HG03039 (cell line): ENCODE results near the gene OVOL2.

Source experiments
- ATAC-seq: cut with Tn5 transposase; IDR thresholded peaks from one replicate; pipeline ENCODE4 v1.9.1; 2021; ENCODE audit warnings: mild to moderate bottlenecking, moderate library complexity; ENCODE audit not compliant: unreplicated experiment

OVOL2 gene

DNA sequence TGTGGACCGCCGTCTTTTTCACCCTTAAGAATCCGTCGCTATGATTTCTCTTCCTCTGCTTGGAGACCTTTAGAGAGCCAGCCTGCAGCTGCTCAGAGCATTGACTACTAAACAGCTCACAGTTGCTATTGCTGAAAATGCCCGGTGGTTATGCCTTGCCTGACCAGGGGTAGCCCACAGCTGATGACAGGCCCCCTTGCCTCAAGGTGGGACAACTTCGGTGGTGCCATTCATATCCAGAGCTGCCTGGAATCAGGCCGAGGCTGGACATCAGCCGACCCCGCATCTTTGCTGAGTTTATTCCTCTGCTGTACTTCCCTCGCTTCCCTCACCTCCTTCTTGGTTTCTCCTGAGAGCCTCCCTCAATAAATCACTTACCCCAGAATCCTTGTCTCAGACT, 39.6 kb downstream of the OVOL2 start:
- no peak for ATAC-seq

DNA sequence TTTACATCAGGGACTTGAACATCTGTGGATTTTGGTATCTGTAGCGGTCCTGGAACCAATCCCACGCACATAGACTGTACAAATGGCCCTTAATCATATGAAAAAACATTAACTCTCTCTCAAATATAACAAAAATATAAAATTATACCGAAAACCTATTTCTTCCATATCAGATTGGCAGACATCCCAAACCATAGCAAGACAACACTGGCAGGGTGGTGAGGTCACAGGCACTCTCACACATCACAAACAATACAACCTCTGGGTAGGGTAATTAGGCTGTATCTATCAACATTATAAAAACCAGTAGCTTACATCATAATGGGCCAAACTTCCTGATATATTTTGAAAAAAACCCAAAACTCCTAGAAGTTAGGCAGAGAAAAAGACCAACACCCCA, 40.9 kb downstream of the OVOL2 start:
- ATAC-seq: no peak

DNA sequence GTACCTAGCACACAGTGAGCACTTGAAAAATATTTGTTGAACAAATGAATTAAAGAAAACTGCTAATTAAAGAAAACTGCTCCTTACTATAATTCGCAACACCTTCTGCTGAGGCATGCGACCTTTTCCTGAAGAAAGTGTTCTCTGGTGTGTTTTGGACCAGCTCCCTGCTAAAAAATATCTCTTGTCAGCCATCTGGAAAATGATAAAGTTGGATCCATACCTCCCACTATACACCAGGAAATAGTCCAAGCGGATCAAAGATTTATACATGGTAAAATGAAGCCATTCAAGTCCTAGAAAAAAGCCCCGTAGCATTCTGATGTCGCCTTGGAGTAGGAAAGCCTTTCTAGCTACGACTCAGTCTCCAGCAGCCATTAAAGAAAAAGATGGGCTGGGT, 43.3 kb downstream of the OVOL2 start:
- no peak for ATAC-seq

DNA sequence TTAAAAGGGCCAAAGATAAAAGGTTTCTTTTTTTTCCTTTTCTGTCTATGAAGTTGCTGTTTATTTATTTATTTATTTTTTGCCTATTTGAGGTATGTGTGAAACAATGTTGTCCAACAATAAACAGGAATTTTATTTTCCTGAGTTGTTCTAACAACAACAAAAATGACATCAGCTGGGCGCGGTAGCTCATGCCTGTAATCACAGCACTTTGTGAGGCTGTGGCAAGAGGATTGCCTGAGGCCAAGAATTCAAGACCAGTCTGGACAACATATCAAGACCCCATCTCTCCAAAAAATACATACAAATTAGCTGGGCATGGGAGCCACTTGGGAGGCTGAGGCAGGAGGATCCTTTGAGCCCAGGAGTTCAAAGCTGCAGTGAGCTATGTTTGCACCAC, 44.8 kb downstream of the OVOL2 start:
- ATAC-seq: no peak

DNA sequence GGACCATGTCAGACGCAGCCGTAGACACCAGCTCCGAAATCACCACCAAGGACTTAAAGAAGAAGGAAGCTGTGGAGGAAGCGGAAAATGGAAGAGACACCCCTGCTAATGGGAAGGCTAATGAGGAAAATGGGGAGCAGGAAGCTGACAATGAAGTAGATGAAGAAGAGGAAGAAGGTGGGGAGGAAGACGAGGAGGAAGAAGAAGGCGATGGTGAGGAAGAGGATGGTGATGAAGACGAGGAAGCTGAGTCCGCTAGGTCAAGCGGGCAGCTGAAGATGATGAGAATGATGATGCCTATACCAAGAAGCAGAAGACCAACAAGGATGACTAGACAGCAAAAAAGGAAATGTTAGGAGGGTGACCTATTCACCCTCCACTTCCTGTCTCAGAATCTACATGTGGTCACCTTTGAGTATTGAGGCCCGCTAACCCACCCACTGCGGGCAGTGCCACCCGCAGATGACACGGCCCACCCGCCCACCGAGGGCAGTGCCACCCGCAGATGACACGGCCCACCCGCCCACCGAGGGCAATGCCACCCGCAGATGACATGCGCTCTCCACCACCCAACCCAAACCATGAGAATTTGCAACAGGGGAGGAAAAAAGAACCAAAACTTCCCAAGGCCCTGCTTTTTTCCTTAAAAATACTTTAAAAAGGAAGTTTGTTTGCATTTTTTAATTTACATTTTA, 45.6 kb downstream of the OVOL2 start:
- no peak for ATAC-seq

DNA sequence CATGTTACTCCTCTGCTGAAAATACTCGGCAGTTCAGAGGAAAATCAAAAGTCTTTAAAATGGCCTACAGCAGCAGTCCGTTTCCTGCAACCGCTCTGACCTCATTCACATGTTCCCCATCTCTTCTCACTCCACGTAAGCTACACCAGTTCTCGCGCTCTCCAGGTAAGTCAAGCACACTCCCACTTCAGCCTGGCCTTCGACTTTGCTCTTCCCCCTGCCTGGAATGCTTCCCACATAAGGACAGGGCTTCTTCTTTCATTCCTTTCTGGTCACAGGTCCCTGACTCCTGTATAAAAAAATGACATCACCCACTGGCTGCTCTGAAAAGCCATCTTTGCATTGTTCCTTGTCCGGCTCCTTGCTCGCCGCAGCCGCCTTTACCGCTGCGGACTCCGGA, 46.2 kb downstream of the OVOL2 start:
- no peak for ATAC-seq

DNA sequence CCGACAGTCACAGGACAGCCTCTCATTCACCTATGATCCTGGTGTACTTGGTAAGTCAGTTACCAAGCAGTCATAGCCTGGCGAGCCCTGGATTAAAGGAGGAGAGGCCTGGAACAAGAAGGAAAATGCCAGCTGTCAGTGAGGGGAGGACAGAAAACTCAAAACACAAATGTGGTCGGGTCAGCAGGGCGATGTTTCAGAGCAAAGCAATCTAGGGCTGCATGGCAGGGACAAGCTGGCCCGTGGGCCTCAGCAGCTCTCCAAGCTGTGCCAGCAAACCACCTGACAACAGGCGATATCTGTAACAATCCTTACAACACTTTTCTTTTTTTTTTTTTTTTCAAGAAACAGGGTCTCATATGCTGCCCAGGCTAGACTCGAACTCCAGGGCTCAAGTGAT, 48.6 kb downstream of the OVOL2 start:
- ATAC-seq: no peak

DNA sequence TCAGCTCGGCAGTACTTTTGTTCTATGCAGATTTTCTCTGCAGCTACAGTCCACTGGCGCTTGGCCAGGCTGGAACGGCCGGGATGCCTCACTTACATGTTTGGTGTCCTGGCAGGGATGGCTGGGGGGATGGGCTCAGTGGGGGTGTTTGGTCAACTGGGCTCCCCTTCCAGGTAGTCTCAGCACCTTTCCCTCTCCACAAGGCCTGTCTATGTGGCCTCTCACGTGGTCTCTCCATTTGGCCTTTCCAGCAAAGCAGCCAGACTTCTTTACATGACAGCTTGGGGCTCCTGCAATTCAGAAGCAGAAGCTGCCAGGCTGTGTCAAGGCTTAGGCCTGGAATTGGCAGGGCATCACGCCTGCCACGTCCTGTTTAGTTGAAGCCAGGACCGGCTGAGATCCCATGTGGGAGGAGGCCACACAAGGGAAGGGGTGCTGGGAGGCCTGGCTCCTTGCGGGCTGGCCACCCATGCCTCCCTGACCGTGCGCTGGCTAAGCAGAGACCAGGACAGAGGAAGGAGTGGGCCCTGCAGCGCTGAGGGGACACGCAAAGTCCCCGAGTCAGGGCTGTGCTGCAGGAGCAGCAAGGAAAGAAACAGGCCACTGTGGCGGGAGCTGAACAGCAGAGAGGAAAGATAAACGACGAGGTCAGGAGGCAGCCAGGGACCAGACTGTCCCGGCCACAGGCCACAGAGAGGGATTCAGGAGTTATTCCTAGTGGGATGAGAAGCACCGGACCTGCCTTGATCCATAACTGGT, 50.0 kb downstream of the OVOL2 start:
- no peak for ATAC-seq

DNA sequence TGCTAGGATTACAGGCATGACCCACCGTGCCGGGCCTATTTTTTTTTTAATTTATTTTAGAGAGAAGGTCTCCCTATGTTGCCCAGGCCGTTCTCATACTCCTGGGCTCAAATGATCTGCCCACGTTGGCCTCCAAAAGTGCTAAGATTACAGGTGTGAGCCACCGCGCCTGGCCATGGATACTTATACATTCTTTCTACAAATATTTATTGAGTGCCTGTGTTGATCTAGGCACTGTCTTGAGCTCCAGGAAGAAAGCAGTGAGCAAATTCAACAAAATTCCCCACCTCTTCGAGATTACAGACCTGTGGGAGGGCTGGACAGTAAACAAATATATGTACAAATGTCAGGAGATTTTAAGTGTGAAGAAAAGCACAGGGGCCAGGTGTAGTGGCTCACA, 51.0 kb downstream of the OVOL2 start:
- no peak for ATAC-seq

DNA sequence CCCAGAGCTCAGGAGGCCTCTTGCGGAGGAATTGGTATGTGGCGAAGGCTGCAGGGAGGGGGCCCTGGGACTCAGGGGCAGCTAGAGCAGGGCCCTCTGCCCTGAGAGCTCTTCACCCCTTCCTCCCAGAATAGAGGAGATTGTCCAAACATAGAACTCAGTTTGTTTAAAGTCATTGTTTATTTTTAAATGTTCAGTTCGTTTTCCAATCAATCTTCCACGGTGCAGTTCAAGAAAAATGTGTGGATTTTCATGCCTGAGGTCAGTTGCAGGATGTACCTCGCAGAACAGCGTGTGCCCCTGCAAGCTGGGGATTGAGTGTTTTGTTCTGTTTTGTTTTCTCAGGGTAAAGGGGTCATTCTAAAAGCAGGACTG, 51.7 kb downstream of the OVOL2 start:
- no peak for ATAC-seq

DNA sequence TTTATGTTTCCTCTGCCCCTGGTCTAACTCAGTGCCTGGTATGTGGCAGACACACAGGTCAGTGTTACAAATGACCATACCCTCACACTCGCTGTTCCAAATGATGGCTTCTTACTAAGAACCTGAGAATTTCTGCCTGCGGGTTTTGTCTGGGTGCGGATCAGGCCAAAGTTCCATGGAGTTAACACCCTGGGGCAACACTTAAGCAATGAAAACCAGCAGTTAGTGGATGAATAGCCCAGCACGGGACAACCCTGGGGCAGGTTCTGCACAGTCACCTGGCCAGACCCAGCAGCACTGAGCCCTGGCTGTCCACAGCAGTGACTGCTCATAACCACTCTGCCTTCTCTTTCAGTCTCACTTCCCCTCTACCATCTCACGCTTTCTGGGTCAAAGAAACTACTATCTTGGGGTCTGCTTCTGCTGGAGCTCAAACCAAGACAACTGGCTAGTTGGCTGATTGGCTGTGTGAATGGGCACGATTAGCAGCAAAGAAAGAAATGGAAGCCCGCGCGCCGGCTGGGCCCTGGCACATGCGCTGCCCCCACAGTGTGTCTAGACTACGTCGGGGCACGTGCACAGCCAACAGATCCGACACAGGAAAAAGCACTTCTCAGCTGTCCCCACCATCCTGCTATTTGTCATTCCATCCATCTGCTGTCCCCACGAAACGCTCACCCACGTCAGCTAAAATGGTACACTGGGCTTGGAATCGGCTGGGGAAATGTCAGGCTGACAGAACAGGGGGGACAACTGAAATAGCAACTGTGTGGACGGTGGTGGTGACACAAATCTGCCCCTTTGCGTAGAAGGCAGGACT, 52.3 kb downstream of the OVOL2 start:
- peak; percentile 93 for ATAC-seq

DNA sequence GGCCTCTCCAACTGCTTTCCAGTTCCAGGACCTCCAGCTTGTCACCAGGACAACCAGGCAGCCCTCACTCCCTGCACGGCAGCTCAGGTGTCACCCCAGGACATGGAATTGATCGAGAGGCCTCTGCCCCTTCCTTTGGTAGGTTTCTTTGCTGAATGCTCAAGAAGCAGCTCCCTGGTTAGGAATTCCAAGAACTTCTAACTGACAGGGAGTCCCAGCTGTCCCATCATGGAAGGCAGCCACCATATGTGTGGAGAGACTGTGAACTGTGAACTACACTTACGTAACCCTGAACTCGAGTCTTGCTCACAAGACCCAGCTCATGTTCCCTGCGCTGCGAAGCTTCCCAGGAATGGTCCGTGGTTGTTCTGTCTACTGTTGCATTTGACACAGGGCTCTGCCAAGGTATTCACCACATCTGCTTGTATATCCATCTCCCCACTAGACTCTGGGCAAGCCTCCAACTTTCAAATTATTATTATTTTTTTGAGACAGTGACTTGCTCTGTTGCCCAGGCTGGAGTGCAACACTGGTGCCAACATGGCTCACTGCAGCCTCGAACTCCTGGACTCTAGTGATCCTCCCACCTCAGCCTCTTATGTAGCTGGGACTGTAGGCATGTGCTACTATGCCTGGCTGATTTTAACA, 53.2 kb downstream of the OVOL2 start:
- ATAC-seq: no peak

DNA sequence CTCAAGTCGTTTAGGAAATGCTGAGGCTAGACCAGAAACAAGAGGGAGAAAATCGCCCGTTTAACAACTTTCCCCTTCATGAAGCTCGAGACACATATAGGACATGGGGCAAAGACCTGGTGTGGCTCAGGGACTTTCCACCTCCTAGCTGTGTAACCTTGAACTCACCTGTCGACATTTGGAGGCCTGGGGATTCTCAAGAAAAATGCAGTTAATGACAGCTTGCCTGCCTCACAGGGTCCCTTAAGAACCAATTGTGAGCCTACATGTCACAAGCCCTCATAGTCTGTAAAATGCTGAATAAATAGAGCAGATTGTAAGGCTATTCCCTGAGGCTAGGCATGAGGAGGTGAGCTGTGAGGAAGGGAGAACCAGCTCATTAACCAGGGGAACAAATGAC, 53.8 kb downstream of the OVOL2 start:
- no peak for ATAC-seq

DNA sequence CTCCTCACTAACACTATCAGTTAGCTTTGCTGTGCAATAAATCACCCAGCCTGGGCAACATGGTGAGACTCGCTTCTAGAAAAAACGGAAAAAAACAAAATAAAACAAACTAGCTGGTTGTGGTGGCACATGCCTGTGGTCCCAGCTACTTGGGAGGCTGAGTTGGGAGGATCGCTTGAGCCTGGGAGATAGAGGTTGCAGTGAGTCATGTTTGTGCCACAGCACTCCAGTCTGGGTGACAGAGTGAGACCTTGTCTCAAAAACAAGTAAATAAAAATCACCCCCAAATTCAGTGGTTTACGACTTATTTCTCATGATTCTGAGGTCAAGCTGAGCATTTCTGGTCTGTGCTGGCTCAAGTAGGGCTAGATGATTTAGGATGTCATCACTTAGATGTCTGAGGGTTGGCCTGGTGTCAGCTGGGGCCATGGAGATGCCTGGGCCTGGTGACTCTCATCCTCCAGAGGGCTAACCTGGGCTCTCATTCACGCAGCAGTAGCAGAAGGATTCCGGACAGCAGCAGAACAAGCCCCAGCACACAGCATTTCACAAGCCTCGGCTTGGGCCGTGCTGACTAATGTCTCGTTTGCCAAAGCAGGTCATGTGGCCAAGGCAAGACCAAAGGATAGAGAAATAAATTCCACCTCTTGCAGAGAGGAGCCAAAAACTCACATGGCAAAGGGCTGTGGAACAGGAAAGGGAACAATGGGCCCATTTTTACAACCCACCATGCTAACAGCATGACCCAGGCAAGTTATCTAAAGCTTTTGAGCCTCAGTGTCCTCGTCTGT, 56.4 kb downstream of the OVOL2 start:
- no peak for ATAC-seq

DNA sequence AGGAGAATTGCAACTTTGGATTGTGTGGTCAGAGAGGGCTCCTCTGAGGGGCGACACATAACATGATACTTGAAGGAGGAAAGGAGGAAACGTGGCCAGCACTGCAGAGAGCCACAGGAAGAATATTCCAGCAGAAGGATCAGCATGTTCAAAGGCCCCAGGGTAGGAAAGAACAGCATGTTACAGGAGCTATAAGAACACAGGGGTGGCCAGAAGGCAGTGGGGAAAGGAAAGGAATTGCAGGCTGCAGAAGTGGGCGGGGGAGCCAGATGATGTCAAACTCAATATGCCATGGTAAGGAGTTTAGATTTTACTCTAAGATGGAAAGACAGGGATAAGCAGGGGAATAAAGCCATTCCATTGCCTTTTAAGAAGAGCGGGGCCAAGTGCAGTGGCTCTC, 58.1 kb downstream of the OVOL2 start:
- ATAC-seq: no peak

DNA sequence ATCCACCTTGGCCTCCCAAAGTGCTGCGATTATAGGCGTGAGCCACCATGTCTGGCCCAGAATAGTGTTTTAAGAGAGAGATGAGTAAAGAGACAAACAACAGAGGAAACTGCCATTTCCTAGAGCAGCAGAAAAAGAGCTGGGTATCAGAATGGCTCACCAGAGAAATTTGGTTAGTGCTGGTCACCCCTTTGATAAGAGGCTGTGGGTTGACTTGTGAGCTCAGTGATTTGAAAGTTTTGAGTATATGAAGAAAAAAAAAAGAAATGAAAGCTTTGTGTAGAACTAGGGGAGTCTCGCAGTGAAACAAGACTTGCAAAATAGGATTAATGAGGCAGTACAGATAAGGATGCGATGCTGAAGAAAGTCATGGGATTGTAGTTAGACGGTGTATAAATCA, 59.3 kb downstream of the OVOL2 start:
- no peak for ATAC-seq

DNA sequence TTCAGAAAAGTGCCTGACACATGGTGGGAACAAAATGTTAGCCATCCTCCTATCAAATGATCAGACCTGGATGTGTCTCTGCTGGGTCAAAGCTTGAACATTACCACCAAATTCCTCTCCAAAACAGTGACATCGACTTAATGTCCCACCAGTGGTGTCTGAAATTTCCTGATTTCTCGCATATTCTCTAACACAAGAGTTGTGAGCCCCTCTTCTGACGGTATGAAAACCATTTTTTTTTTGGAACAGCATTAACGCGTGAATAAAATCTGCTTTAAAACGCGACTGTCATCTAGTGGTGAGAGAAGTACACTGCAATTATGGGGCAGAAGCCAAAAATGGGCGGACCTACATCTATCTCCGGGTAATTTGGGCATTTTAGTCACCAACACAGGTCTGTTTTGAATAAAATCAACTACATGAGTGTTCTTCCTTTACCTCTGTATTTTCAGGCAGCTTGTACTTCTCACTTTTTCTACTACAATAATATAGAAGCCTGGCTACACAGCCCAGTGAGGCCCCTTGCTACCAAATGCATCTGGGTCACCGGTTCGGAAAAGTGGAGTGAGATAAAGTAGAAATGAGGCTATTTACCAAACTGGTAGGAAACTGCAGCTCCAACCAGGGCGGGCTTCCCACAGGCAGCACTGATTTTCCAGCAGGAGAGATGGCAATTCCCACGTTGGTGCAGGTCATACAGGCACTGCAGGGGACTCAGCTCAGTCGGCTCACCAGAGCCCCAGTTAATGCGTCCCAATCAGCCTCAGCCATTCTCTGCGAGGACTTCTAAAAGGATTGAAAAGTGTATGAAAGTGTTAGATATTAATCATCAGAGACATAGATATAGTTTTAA, 61.5 kb downstream of the OVOL2 start:
- no peak for ATAC-seq

DNA sequence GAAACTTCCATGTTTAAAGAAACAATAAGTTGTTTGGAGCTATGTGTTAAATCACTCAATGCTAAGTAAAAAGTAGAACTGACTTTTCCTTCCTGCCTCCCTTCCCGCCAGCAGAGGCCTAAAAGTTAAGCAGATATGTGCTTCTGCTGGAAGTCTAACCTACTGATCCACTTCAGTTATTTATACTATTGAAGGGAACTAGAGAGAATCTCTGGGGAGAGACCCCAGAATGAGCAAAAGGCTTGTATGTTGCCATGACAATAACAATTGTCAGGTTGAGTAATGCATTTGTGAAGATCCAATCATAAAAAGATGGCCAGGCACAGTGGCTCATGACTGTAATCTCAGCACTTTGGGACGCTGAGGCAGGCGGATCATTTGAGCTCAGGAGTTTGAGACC, 64.2 kb downstream of the OVOL2 start:
- no peak for ATAC-seq

DNA sequence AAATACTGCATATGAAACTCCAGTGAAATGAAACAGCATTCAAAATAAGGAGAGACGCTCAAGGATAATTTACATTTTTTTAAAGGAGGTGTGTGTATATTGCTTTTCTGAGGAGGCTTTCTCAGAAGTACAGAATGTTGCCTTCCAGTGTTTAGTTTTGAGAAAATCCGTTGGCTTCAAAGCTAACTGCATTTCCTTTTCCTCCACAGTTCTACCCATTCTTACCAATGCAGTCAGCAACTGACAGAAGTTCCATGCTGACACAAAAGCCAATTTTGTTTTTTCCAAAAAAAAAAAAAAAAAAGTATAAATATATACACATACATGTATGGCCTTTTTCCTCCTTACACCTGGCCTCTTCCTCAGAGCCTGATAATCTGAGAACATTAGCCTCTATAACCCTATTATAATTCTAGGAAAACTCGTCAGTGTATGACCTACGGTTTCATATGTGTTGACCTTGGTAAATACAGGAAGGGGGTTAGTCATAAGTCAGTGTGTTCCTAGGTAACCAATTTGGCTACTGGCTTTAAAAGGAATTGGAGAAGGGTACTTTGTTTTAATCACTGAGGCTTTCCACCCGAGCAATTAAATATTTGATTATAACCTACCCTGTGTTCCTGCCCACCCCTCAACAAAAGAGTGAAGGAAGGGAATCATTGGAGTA, 64.7 kb downstream of the OVOL2 start:
- ATAC-seq: no peak
